OCI-LY1 (cell line): ENCODE measurements around the gene WDR82.

ENCODE experiments used
- H2AFZ ChIP-seq: fragments of 200-600 bp; sonication (generic), shearing (Covaris generic); 2 replicates; pipeline ENCODE4 v1.6.0; 2014; ENCODE audit warnings: antibody characterized with exemption, mild to moderate bottlenecking, low read length
- H3F3A ChIP-seq: fragments of 200-600 bp; sonication (generic), shearing (Covaris generic); 2 replicates; pipeline ENCODE4 v1.6.0; 2014; ENCODE audit warnings: mild to moderate bottlenecking, antibody characterized with exemption, low read length, moderate library complexity; ENCODE audit not compliant: insufficient read depth
- H3K27ac ChIP-seq: fragments of 200-600 bp; sonication (generic); 2 replicates; pipeline ENCODE4 v1.5.1; 2014; ENCODE audit warnings: low read length, mixed run types, mild to moderate bottlenecking, low read depth; ENCODE audit not compliant: poor library complexity, severe bottlenecking
- H3K27me3 ChIP-seq: fragments of 200-600 bp; sonication (generic); 2 replicates; pipeline ENCODE4 v1.6.0; 2014; ENCODE audit warnings: antibody characterized with exemption, mild to moderate bottlenecking, low read length, moderate library complexity; ENCODE audit not compliant: insufficient read depth
- H3K36me3 ChIP-seq: fragments of 200-600 bp; sonication (generic); 2 replicates; pipeline ENCODE4 v1.6.1; 2014; ENCODE audit warnings: mild to moderate bottlenecking, antibody characterized with exemption, low read length, moderate library complexity, mixed read lengths; ENCODE audit not compliant: insufficient read depth
- H3K4me1 ChIP-seq: fragments of 200-600 bp; sonication (generic); 2 replicates; pipeline ENCODE4 v1.5.1; 2014; ENCODE audit warnings: mild to moderate bottlenecking, low read length, moderate library complexity; ENCODE audit not compliant: insufficient read depth, severe bottlenecking
- H3K4me2 ChIP-seq: fragments of 200-600 bp; sonication (generic), shearing (Covaris generic); 2 replicates; pipeline ENCODE4 v1.6.1; 2014; ENCODE audit warnings: low read length
- H3K4me3 ChIP-seq: fragments of 200-600 bp; sonication (generic); 2 replicates; pipeline ENCODE4 v1.5.1; 2014; ENCODE audit warnings: low read length, low read depth, mild to moderate bottlenecking, mixed read lengths; ENCODE audit not compliant: poor library complexity, severe bottlenecking
- H3K79me2 ChIP-seq: fragments of 200-600 bp; shearing (Covaris generic); 2 replicates; pipeline ENCODE4 v1.6.1; 2016; ENCODE audit warnings: mixed run types, low read length, mixed read lengths; ENCODE audit not compliant: insufficient read depth
- H3K9ac ChIP-seq: fragments of 200-600 bp; sonication (generic), shearing (Covaris generic); 2 replicates; pipeline ENCODE4 v1.6.1; 2014; ENCODE audit warnings: mild to moderate bottlenecking, low read length, mixed read lengths
- H3K9me2 ChIP-seq: fragments of 200-600 bp; sonication (generic), shearing (Covaris generic); 2 replicates; pipeline ENCODE4 v1.6.1; 2014; ENCODE audit warnings: low read depth, mild to moderate bottlenecking, low read length, mixed read lengths
- H3K9me3 ChIP-seq: fragments of 200-600 bp; shearing (Covaris generic); 2 replicates; pipeline ENCODE4 v1.6.1; 2014; ENCODE audit warnings: low read length, mixed read lengths
- H4K20me1 ChIP-seq: fragments of 200-600 bp; sonication (generic), shearing (Covaris generic); 2 replicates; pipeline ENCODE4 v1.6.0; 2016; ENCODE audit warnings: mild to moderate bottlenecking, low read length; ENCODE audit not compliant: insufficient read depth
- EZH2 ChIP-seq: fragments of 200-600 bp; sonication (generic), shearing (Covaris generic); IDR thresholded peaks from 2 replicates; pipeline ENCODE4 v1.8.0; 2017; ENCODE audit warnings: borderline replicate concordance, mixed run types, mild to moderate bottlenecking, antibody characterized with exemption, low read length, moderate library complexity, mixed read lengths
- TF ChIP-seq, protein P1 (sequence below): fragments of 200-600 bp; sonication (generic), shearing (Covaris generic); IDR thresholded peaks from 2 replicates; pipeline ENCODE4 v1.5.1; 2017; ENCODE audit warnings: mild to moderate bottlenecking, antibody characterized with exemption, low read length, moderate library complexity, mixed read lengths

WDR82 gene

GRCh38 chr3:52220380-52221026 lies 57.9 kb downstream of the WDR82 start:
- H3K4me2 ChIP-seq = no peak overlapping the region
- peaks cover 43% of the 10 kb centered on the region for H3K4me1 ChIP-seq
- no peaks in the 10 kb centered on the region for H3K9me2 ChIP-seq
- H3K79me2 ChIP-seq = peaks cover 6% of the 10 kb centered on the region; the same call in 1 of the 2 replicates
- TF ChIP-seq EZH2 = no peak
- TF ChIP-seq, protein P1, sequence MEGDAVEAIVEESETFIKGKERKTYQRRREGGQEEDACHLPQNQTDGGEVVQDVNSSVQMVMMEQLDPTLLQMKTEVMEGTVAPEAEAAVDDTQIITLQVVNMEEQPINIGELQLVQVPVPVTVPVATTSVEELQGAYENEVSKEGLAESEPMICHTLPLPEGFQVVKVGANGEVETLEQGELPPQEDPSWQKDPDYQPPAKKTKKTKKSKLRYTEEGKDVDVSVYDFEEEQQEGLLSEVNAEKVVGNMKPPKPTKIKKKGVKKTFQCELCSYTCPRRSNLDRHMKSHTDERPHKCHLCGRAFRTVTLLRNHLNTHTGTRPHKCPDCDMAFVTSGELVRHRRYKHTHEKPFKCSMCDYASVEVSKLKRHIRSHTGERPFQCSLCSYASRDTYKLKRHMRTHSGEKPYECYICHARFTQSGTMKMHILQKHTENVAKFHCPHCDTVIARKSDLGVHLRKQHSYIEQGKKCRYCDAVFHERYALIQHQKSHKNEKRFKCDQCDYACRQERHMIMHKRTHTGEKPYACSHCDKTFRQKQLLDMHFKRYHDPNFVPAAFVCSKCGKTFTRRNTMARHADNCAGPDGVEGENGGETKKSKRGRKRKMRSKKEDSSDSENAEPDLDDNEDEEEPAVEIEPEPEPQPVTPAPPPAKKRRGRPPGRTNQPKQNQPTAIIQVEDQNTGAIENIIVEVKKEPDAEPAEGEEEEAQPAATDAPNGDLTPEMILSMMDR = peak; percentile 90
- H4K20me1 ChIP-seq = no peaks in the 10 kb centered on the region
- no peak overlapping the region for H2AFZ ChIP-seq
- no peak overlapping the region for H3K4me3 ChIP-seq
- no peaks in the 10 kb centered on the region for H3F3A ChIP-seq
- H3K27ac ChIP-seq = no peak overlapping the region
- H3K9me3 ChIP-seq = no peaks in the 10 kb centered on the region
- no peaks in the 10 kb centered on the region for H3K27me3 ChIP-seq
- peaks cover 47% of the 10 kb centered on the region; the same call in 1 of the 2 replicates for H3K36me3 ChIP-seq
- H3K9ac ChIP-seq = no peak overlapping the region

DNA sequence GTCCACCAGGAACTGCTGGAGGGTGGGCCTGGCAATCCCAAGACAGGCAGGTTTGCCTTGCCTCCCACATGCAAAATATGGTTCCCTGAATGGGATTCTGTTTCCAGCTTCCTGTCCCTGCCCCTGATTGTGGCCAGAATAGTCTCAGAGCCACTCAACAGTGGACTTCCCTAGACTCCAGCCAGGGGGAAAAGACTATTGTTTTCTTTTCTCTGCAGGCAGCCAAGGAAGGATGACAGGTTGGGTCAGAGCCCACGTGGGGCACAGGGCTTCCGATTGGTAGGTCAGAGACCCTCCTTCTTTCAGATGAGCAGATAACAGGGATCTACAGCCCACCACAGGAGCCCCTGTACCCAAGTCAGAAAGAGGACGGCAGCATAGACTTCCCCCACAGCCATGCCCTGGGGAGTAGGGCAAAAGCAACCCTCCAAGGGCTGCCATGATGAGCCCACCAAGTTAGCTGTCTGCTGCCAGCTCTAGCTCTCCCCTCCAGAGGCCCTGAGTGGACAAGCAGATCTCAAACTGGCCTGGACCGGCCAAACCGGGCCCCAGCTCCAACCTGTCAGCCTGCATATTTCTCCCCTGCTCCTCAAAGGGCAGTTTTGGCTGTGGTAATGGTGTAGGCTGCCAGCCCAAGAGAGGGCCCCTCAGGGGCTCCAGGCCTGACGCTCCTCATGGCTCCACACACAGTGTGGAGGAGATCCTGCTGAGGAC lies 59.4 kb downstream of the WDR82 start:
- Histone ChIP-seq H3K4me2 (no peak overlapping the region; the same call in 1 of the 2 replicates), H2AFZ (no peak overlapping the region), H3K79me2 (peaks cover 4% of the 10 kb centered on the region; the same call in 1 of the 2 replicates), H3K9me2 (no peaks in the 10 kb centered on the region), H3K4me1 (peaks cover 29% of the 10 kb centered on the region), H3F3A (no peaks in the 10 kb centered on the region), H3K36me3 (peaks cover 59% of the 10 kb centered on the region; the same call in 1 of the 2 replicates), H3K9me3 (no peaks in the 10 kb centered on the region), H3K9ac (no peak overlapping the region), H3K27me3 (no peaks in the 10 kb centered on the region), H3K4me3 (no peak overlapping the region), H4K20me1 (no peaks in the 10 kb centered on the region), H3K27ac (no peak overlapping the region)
- no peak for TF ChIP-seq EZH2
- TF ChIP-seq, protein P1 = no peak

DNA sequence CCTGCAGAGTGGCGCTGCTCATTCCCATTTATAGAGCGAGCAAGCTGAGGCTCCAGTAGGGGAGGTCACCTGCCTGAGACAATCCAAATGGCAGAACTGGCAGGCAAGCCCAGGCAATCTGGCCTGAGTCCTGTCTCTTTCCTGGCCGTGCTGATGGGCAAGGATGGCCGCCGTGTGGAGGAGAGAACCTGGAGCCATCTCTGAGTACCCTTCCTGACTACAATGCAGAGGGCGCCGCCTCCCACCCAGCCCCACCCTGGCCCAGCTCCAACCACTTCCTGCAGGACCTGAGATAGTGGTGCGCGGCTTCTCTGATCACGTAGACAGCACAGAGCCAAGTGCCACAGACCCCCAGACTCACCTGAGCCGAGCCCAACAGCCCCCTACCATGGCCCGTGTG lies 60.0 kb downstream of the WDR82 start:
- peaks cover 60% of the 10 kb centered on the region; the same call in 1 of the 2 replicates for H3K36me3 ChIP-seq
- peaks cover 23% of the 10 kb centered on the region for H3K4me1 ChIP-seq
- H4K20me1 ChIP-seq = no peaks in the 10 kb centered on the region
- H3K9me2 ChIP-seq = no peaks in the 10 kb centered on the region
- H3K4me3 ChIP-seq = no peak overlapping the region
- no peak overlapping the region; the same call in 1 of the 2 replicates for H3K4me2 ChIP-seq
- no peaks in the 10 kb centered on the region for H3K27me3 ChIP-seq
- H3F3A ChIP-seq = no peaks in the 10 kb centered on the region
- H3K9me3 ChIP-seq = no peaks in the 10 kb centered on the region
- TF ChIP-seq EZH2 = no peak
- TF ChIP-seq, protein P1 = no peak
- H3K79me2 ChIP-seq = no peaks in the 10 kb centered on the region
- no peak overlapping the region for H3K9ac ChIP-seq
- no peak overlapping the region for H3K27ac ChIP-seq
- no peak overlapping the region for H2AFZ ChIP-seq
